NCI-H524 treated with DMSO at 0.1 percent for 48 hours (cell line): ENCODE results near the gene KCNC3.

Source experiments
- DNase-seq: peaks from one replicate; lab custom pipeline; 2025; lab: John Stamatoyannopoulos, UW

KCNC3 gene

GRCh38 chr19:50327013-50327412 is 2.2 kb downstream of the KCNC3 start:
- DNase-seq, result no peak

GRCh38 chr19:50326101-50326664 is 3.0 kb downstream of the KCNC3 start:
- no peak for DNase-seq

- peak; percentile 28 for DNase-seq
Measured at GRCh38 chr19:50325310-50326100, 3.7 kb downstream of the KCNC3 start.

GRCh38 chr19:50324331-50324730 is 4.8 kb downstream of the KCNC3 start:
- DNase-seq, result no peak

- DNase-seq, result no peak
Measured at GRCh38 chr19:50323782-50324133, 5.4 kb downstream of the KCNC3 start.

- no peak for DNase-seq
Measured at GRCh38 chr19:50322931-50323781, 6.0 kb downstream of the KCNC3 start.

- DNase-seq, result no peak
Measured at GRCh38 chr19:50322234-50322633, 6.9 kb downstream of the KCNC3 start.

- no peak for DNase-seq
Measured at GRCh38 chr19:50321831-50322230, 7.3 kb downstream of the KCNC3 start.

- DNase-seq, result no peak
Measured at GRCh38 chr19:50320596-50320995, 8.6 kb downstream of the KCNC3 start.

- no peak for DNase-seq
Measured at GRCh38 chr19:50320051-50320450, 9.1 kb downstream of the KCNC3 start.

GRCh38 chr19:50319156-50319555 is 10.0 kb downstream of the KCNC3 start:
- DNase-seq, result no peak

- no peak for DNase-seq
Measured at GRCh38 chr19:50318438-50318837, 10.7 kb downstream of the KCNC3 start.

GRCh38 chr19:50317115-50317514 is 12.1 kb downstream of the KCNC3 start:
- DNase-seq, result no peak

- no peak for DNase-seq
Measured at GRCh38 chr19:50315773-50316448, 13.3 kb downstream of the KCNC3 start.

- no peak for DNase-seq
Measured at GRCh38 chr19:50314724-50315708, 14.2 kb downstream of the KCNC3 start.

GRCh38 chr19:50313812-50314536 is 15.2 kb downstream of the KCNC3 start:
- no peak for DNase-seq

- DNase-seq, result no peak
Measured at GRCh38 chr19:50312967-50313811, 16.0 kb downstream of the KCNC3 start.

GRCh38 chr19:50311723-50312635 is 17.2 kb downstream of the KCNC3 start:
- DNase-seq, result no peak
